H1 (cell line): ENCODE data around the gene PAAF1. TPM values are rescaled to one million over a fixed set of nuclear protein-coding genes. Genes with fewer than 3 reads are reported as not detected.

Experiments
- CTCF ChIA-PET: fragments of 300-600 bp; sonication (Branson Sonifier 250); formaldehyde crosslinking; loops from one replicate; lab custom pipeline; 2021; ENCODE audit not compliant: partially characterized antibody; lab: Charles Lee
- POLR2A ChIA-PET: fragments of 300-600 bp; sonication (Branson Sonifier 250); formaldehyde crosslinking; loops from one replicate; lab custom pipeline; 2021; ENCODE audit warnings: inconsistent platforms; ENCODE audit not compliant: partially characterized antibody; lab: Charles Lee
- DNase-seq, 2 experiments: peaks; one replicate each; pipeline versions ENCODE4 v3.0.0 to v3.0.0-alpha.2; 2010 to 2022; ENCODE audit warnings: low spot score in 2 of 2, low read depth in 1 of 2, mixed read lengths in 1 of 2
- FAIRE-seq: peaks from 2 replicates; lab custom pipeline; 2011; peaks lifted over from hg19 to GRCh38; lab: Jason Lieb, UNC
- H2AFZ ChIP-seq: 2 replicates; pipeline ENCODE4 v1.8.1; 2012; ENCODE audit warnings: low read length, inconsistent platforms
- H2AK5ac ChIP-seq: 2 replicates; pipeline ENCODE4 v1.6.1; 2013; ENCODE audit warnings: low read depth, low read length
- H2BK120ac ChIP-seq: replicated peaks from 2 replicates; pipeline ENCODE3; 2013; ENCODE audit warnings: low read depth, low read length, inconsistent platforms
- H2BK12ac ChIP-seq: 2 replicates; pipeline ENCODE4 v1.6.1; 2013; ENCODE audit warnings: low read depth, low read length
- H2BK15ac ChIP-seq: 2 replicates; pipeline ENCODE4 v1.6.1; 2013; ENCODE audit warnings: low read length
- H2BK20ac ChIP-seq: 2 replicates; pipeline ENCODE4 v1.6.1; 2013; ENCODE audit warnings: low read length
- H2BK5ac ChIP-seq: 2 replicates; pipeline ENCODE4 v1.6.1; 2013; ENCODE audit warnings: low read depth, low read length
- H3K14ac ChIP-seq: 2 replicates; pipeline ENCODE4 v1.6.1; 2013; ENCODE audit warnings: inconsistent platforms; ENCODE audit not compliant: insufficient read length
- H3K18ac ChIP-seq: 2 replicates; pipeline ENCODE4 v1.6.1; 2013; ENCODE audit warnings: low read length; ENCODE audit errors: extremely low read depth
- H3K23ac ChIP-seq: 2 replicates; pipeline ENCODE4 v1.6.1; 2013; ENCODE audit warnings: inconsistent platforms; ENCODE audit not compliant: insufficient read length
- H3K23me2 ChIP-seq: 2 replicates; pipeline ENCODE4 v1.6.1; 2013; ENCODE audit warnings: low read depth, low read length
- H3K27ac ChIP-seq: 2 replicates; pipeline ENCODE4 v1.6.1; 2011; ENCODE audit warnings: low read depth, low read length, inconsistent platforms
- H3K27me3 ChIP-seq, 4 experiments: replicated peaks in 1 of 4; 1 replicate in 1 of 4; 2 replicates in 3 of 4; pipeline versions ENCODE4 v1.6.1 to v1.8.1; 2011 to 2013; ENCODE audit warnings: low read length in 3 of 4, mild to moderate bottlenecking in 3 of 4, inconsistent platforms in 2 of 4, mixed read lengths in 2 of 4, moderate library complexity in 1 of 4; ENCODE audit not compliant: control insufficient read depth in 3 of 4, insufficient read depth in 3 of 4; ENCODE audit errors: extremely low read depth in 1 of 4
- H3K36me3 ChIP-seq, 4 experiments: 2 replicates each; pipeline versions ENCODE4 v1.6.1 to v1.8.1; 2011 to 2013; ENCODE audit warnings: mild to moderate bottlenecking in 4 of 4, low read length in 3 of 4, moderate library complexity in 2 of 4, control low read depth in 1 of 4, inconsistent platforms in 1 of 4; ENCODE audit not compliant: insufficient read depth in 4 of 4, control insufficient read depth in 2 of 4
- H3K4ac ChIP-seq: replicated peaks from 2 replicates; pipeline ENCODE3; 2013; ENCODE audit warnings: low read length, low read depth, mixed read lengths, inconsistent platforms; ENCODE audit not compliant: insufficient read length
- H3K4me1 ChIP-seq, 4 experiments: replicated peaks in 1 of 4; 1 replicate in 1 of 4; 2 replicates in 3 of 4; pipeline versions ENCODE4 v1.6.1 to v1.8.1; 2011 to 2013; ENCODE audit warnings: low read length in 3 of 4, inconsistent platforms in 2 of 4, mixed read lengths in 1 of 4; ENCODE audit not compliant: insufficient read depth in 4 of 4, control insufficient read depth in 3 of 4
- H3K4me2 ChIP-seq, 2 experiments: 2 replicates each; pipeline versions ENCODE4 v1.6.1 to v1.8.1; 2011 to 2013; ENCODE audit warnings: low read depth in 2 of 2, low read length in 2 of 2, control low read depth in 1 of 2, inconsistent platforms in 1 of 2, mild to moderate bottlenecking in 1 of 2; ENCODE audit not compliant: insufficient read depth in 1 of 2
- H3K4me3 ChIP-seq, 4 experiments: fragments of 200-600, 300-600 bp in 1 of 4; sonication (generic), shearing (Covaris generic), sonication (Bioruptor Twin) in 1 of 4; 2 replicates each; pipeline versions ENCODE4 v1.5.1 to v1.8.1; 2011 to 2016; ENCODE audit warnings: low read length in 4 of 4, low read depth in 3 of 4, control low read depth in 2 of 4, inconsistent platforms in 2 of 4, mild to moderate bottlenecking in 2 of 4, mixed read lengths in 1 of 4, moderate library complexity in 1 of 4; ENCODE audit not compliant: insufficient read depth in 2 of 4; ENCODE audit errors: extremely low read depth in 1 of 4
- H3K56ac ChIP-seq: replicated peaks from 2 replicates; pipeline ENCODE3; 2013; ENCODE audit warnings: low read depth, mild to moderate bottlenecking, mixed read lengths, low read length, inconsistent platforms; ENCODE audit not compliant: insufficient read length
- H3K79me1 ChIP-seq: 2 replicates; pipeline ENCODE4 v1.6.1; 2013; ENCODE audit warnings: low read depth, low read length, control low read depth
- H3K79me2 ChIP-seq, 2 experiments: 2 replicates each; pipeline versions ENCODE4 v1.6.1 to v1.8.1; 2012 to 2013; ENCODE audit warnings: low read length in 2 of 2, mild to moderate bottlenecking in 2 of 2, inconsistent platforms in 1 of 2; ENCODE audit not compliant: insufficient read depth in 2 of 2, control insufficient read depth in 1 of 2
- H3K9ac ChIP-seq, 4 experiments: replicated peaks in 1 of 4; 1 replicate in 1 of 4; 2 replicates in 3 of 4; pipeline versions ENCODE4 v1.6.1 to v1.8.1; 2011 to 2013; ENCODE audit warnings: low read depth in 3 of 4, low read length in 3 of 4, control low read depth in 2 of 4, mild to moderate bottlenecking in 2 of 4, moderate library complexity in 2 of 4, inconsistent platforms in 1 of 4; ENCODE audit errors: extremely low read depth in 1 of 4
- H3K9me3 ChIP-seq, 2 experiments: 2 replicates each; pipeline versions ENCODE4 v1.6.1 to v1.8.1; 2012 to 2013; ENCODE audit warnings: mild to moderate bottlenecking in 2 of 2, moderate library complexity in 2 of 2, control low read depth in 1 of 2, inconsistent platforms in 1 of 2, low read depth in 1 of 2, low read length in 1 of 2, mixed read lengths in 1 of 2; ENCODE audit not compliant: insufficient read depth in 2 of 2
- H4K20me1 ChIP-seq, 2 experiments: replicated peaks in 1 of 2; 2 replicates each; pipeline versions ENCODE3 to v1.8.1; 2011 to 2013; ENCODE audit warnings: inconsistent platforms in 2 of 2, low read length in 2 of 2, mild to moderate bottlenecking in 1 of 2; ENCODE audit not compliant: insufficient read depth in 2 of 2, control insufficient read depth in 1 of 2
- H4K5ac ChIP-seq: 2 replicates; pipeline ENCODE4 v1.6.1; 2013; ENCODE audit warnings: low read length, low read depth, mixed read lengths, inconsistent platforms; ENCODE audit not compliant: insufficient read length
- H4K8ac ChIP-seq: 2 replicates; pipeline ENCODE4 v1.8.0; 2013; ENCODE audit warnings: mild to moderate bottlenecking, moderate library complexity, low read length, inconsistent platforms; ENCODE audit not compliant: insufficient read depth; ENCODE audit errors: extremely low read depth
- H4K91ac ChIP-seq: replicated peaks from 2 replicates; pipeline ENCODE3; 2013; ENCODE audit warnings: low read length, mixed read lengths, inconsistent platforms; ENCODE audit not compliant: insufficient read length
- CHD2 ChIP-seq: IDR thresholded peaks from 2 replicates; pipeline ENCODE4 v1.6.1; 2012; ENCODE audit warnings: low read length, improper control_type of control experiment
- CTBP2 ChIP-seq: IDR thresholded peaks from 2 replicates; pipeline ENCODE4 v1.7.0; 2011; ENCODE audit warnings: borderline replicate concordance, mild to moderate bottlenecking, moderate library complexity, mixed read lengths, low read length; ENCODE audit not compliant: insufficient read depth, insufficient read length
- E2F6 ChIP-seq: IDR thresholded peaks from 2 replicates; pipeline ENCODE4 v1.6.1; 2012; ENCODE audit warnings: inconsistent platforms
- EP300 ChIP-seq, 2 experiments: IDR thresholded peaks; 1 replicate in 1 of 2; 2 replicates in 1 of 2; pipeline ENCODE4 v1.6.1; 2011 to 2012; ENCODE audit warnings: low read depth in 2 of 2, low read length in 2 of 2, mild to moderate bottlenecking in 2 of 2, borderline replicate concordance in 1 of 2, inconsistent platforms in 1 of 2, moderate library complexity in 1 of 2
- EZH2 ChIP-seq: fragments of 200-600 bp; sonication (generic); IDR thresholded peaks from 2 replicates; pipeline ENCODE4 v1.7.1; 2012; ENCODE audit warnings: low read depth, mild to moderate bottlenecking, moderate library complexity, low read length, inconsistent platforms; ENCODE audit not compliant: severe bottlenecking
- POLR2A ChIP-seq, 2 experiments: IDR thresholded peaks; 1 replicate in 1 of 2; 2 replicates in 1 of 2; pipeline ENCODE4 v1.6.1; 2011; ENCODE audit warnings: low read depth in 2 of 2, low read length in 2 of 2, mild to moderate bottlenecking in 2 of 2; ENCODE audit errors: control extremely low read depth in 1 of 2
- POLR2AphosphoS5 ChIP-seq: IDR thresholded peaks from 2 replicates; pipeline ENCODE4 v1.6.1; 2011; ENCODE audit warnings: low read depth, low read length
- SP1 ChIP-seq: IDR thresholded peaks from 2 replicates; pipeline ENCODE4 v1.6.1; 2011; ENCODE audit warnings: low read depth, low read length
- TAF1 ChIP-seq: IDR thresholded peaks from 2 replicates; pipeline ENCODE4 v1.6.1; 2011; ENCODE audit warnings: mild to moderate bottlenecking, low read depth, low read length
- TBP ChIP-seq: IDR thresholded peaks from 2 replicates; pipeline ENCODE4 v1.6.1; 2011; ENCODE audit warnings: low read depth, low read length, improper control_type of control experiment
- TEAD4 ChIP-seq: IDR thresholded peaks from 2 replicates; pipeline ENCODE4 v1.6.1; 2012; ENCODE audit warnings: low read depth, low read length, inconsistent platforms, mixed read lengths
- USF2 ChIP-seq: IDR thresholded peaks from 2 replicates; pipeline ENCODE4 v1.6.1; 2011; ENCODE audit warnings: low read length, improper control_type of control experiment
- WGBS, 2 experiments: shearing (Covaris generic) in 1 of 2; methylation state at CpG; one replicate each; pipeline versions ENCODE4 v1.1.6 to v1.1.7; 2013 to 2015; ENCODE audit warnings: low lambda C conversion rate in 2 of 2, mixed read lengths in 2 of 2, inconsistent platforms in 1 of 2, low coverage in 1 of 2, missing lambda C conversion rate in 1 of 2; ENCODE audit not compliant: insufficient replicate concordance in 2 of 2, insufficient coverage in 1 of 2, insufficient read length in 1 of 2; ENCODE audit errors: extremely low coverage in 1 of 2, missing lambda C conversion rate in 1 of 2; 5-methylcytosine and 5-hydroxymethylcytosine counted together
- polyA plus RNA-seq, 7 experiments: library from polyadenylated mRNA; depleted of rRNA in 3 of 7; stranded (reverse) in 5 of 7; unstranded in 2 of 7; fragments of >200 nt in 5 of 7; fragments of 200-250 nt in 2 of 7; gene quantifications; 1 replicate in 5 of 7; 2 replicates in 1 of 7; 4 replicates in 1 of 7; pipeline versions ENCODE4 v1.2.1 to v1.2.3, GENCODE V29; 2011 to 2013; ENCODE audit warnings: missing spikeins in 2 of 7, mixed read lengths in 2 of 7
- total RNA-seq: library from RNA; stranded (reverse); fragmentation: NEBNext Ultra II Directional; extraction: Animal tissue kit (Norgen Biotek cat#: 25700); gene quantifications from 2 replicates; pipeline ENCODE4 v1.2.1, GENCODE V29; 2021

The PAAF1 gene
- total and polyA plus RNA-seq, 2 of the 8 experiments (the other 6 are each of a cell fraction or from before 2014, with no cell fraction given), result 24.4 to 28.8 TPM

GRCh38 chr11:73862986-73863385 lies 13.8 kb upstream of the PAAF1 start:
- ChIA-PET CTCF (interaction anchor here (0.6 to 1.9 kb wide), 5 partner anchors 9 to 152 kb away, joined by 3 to 6 read pairs (median 3); no protein-coding TSS in a partner anchor), POLR2A (interaction anchor here (5.0 to 7.2 kb wide), 2 partner anchors 9 kb away, joined by 49 to 55 read pairs; no protein-coding TSS in a partner anchor)
- Histone ChIP-seq H3K36me3 (peaks cover 2 to 14% (median 4%) of the 10 kb centered on the region in 4 experiments; a peak in 3 of 8 replicates), H4K5ac (no peak overlapping the region), H3K9me3 (no peaks in the 10 kb centered on the region), H4K20me1 (no peaks in the 10 kb centered on the region), H3K56ac (no peak overlapping the region), H2BK20ac (no peak overlapping the region), H4K91ac (no peak overlapping the region), H3K18ac (no peak overlapping the region), H3K4me3 (no peak overlapping the region), H3K4ac (no peak overlapping the region), H2BK120ac (no peak overlapping the region), H2BK5ac (no peak overlapping the region), H3K14ac (no peak overlapping the region), H2AK5ac (no peak overlapping the region), H3K23ac (no peak overlapping the region), H3K27ac (no peak overlapping the region), H3K23me2 (no peaks in the 10 kb centered on the region), H3K79me2 (no peaks in the 10 kb centered on the region), H2BK12ac (no peak overlapping the region), H2AFZ (no peak overlapping the region), H3K79me1 (no peaks in the 10 kb centered on the region), H4K8ac (no peak overlapping the region), H3K9ac (no peak overlapping the region), H2BK15ac (no peak overlapping the region), H3K4me2 (no peak overlapping the region), H3K4me1 (no peaks in the 10 kb centered on the region), H3K27me3 (no peaks in the 10 kb centered on the region)
- TF ChIP-seq EP300 (IDR thresholded peaks at IDR 0.05; ENCODE audit: borderline replicate concordance in 1 of 2, low read depth in 2 of 2, low read length in 2 of 2) (no peak), TEAD4 (no peak), USF2 (no peak), TBP (no peak), POLR2AphosphoS5 (no peak), EZH2 (no peak), CHD2 (no peak), CTBP2 (no peak), E2F6 (no peak), SP1 (no peak), POLR2A (IDR thresholded peaks at IDR 0.05; ENCODE audit: control extremely low read depth in 1 of 2, low read depth in 2 of 2, low read length in 2 of 2) (no peak), TAF1 (no peak)
- FAIRE-seq (no peak), DNase-seq (no peak)
- 87% methylated on average over 4 of the region's 4 CpGs; no CpG with 5 or more reads in 1 of the 2 experiments for WGBS, 2 experiments
